ENCODE data around the gene CACNA2D4.
"Not testable (repeated sequence)": the region's sequence is repeated elsewhere in the genome, so short reads cannot be mapped to it uniquely, and the experiment has no call there.

The CACNA2D4 gene, protein sequence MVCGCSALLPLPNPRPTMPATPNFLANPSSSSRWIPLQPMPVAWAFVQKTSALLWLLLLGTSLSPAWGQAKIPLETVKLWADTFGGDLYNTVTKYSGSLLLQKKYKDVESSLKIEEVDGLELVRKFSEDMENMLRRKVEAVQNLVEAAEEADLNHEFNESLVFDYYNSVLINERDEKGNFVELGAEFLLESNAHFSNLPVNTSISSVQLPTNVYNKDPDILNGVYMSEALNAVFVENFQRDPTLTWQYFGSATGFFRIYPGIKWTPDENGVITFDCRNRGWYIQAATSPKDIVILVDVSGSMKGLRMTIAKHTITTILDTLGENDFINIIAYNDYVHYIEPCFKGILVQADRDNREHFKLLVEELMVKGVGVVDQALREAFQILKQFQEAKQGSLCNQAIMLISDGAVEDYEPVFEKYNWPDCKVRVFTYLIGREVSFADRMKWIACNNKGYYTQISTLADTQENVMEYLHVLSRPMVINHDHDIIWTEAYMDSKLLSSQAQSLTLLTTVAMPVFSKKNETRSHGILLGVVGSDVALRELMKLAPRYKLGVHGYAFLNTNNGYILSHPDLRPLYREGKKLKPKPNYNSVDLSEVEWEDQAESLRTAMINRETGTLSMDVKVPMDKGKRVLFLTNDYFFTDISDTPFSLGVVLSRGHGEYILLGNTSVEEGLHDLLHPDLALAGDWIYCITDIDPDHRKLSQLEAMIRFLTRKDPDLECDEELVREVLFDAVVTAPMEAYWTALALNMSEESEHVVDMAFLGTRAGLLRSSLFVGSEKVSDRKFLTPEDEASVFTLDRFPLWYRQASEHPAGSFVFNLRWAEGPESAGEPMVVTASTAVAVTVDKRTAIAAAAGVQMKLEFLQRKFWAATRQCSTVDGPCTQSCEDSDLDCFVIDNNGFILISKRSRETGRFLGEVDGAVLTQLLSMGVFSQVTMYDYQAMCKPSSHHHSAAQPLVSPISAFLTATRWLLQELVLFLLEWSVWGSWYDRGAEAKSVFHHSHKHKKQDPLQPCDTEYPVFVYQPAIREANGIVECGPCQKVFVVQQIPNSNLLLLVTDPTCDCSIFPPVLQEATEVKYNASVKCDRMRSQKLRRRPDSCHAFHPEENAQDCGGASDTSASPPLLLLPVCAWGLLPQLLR

DNA sequence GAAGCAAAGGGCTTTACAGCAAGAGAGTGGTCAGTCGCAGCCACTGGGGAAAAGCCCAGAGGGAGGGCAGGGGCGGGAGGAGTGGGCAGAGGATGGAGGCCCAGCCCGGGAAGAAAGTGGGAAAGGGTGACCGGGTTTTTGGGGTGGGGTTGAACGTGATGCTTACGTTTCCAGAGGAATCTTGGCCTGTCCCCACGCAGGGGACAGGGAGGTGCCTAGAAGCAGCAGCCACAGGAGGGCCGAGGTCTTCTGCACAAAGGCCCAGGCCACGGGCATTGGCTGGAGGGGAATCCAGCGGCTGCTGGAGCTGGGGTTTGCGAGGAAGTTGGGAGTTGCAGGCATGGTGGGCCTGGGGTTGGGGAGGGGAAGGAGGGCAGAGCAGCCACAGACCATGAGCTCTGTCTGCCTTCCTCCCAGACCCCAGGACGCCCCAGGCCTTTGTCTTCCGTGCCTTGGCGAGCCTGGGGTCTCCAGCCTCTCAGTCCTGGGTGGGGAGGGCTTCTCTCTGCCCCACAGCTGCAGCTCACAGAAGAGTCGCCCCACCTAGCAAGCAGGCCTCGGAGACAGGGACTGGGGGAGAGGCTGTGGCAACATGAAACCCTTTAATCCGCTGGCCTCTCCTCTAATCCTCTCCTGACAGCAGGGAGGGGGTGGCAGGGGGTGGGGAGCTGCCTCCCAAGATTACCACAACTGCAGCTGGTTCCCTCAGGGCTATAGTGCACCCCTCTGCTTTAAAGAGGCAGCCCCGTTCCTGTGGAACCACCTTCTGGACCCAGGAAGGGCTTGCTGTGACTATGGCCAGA, at the start of gene CACNA2D4:
Gene CACNA2D4, minus strand, starts transcription at position 572 of the 803 bp plus-strand sequence. Its CDS starts 179 bp downstream, at position 393.
- peak; percentile 72 for DNase-seq

DNA sequence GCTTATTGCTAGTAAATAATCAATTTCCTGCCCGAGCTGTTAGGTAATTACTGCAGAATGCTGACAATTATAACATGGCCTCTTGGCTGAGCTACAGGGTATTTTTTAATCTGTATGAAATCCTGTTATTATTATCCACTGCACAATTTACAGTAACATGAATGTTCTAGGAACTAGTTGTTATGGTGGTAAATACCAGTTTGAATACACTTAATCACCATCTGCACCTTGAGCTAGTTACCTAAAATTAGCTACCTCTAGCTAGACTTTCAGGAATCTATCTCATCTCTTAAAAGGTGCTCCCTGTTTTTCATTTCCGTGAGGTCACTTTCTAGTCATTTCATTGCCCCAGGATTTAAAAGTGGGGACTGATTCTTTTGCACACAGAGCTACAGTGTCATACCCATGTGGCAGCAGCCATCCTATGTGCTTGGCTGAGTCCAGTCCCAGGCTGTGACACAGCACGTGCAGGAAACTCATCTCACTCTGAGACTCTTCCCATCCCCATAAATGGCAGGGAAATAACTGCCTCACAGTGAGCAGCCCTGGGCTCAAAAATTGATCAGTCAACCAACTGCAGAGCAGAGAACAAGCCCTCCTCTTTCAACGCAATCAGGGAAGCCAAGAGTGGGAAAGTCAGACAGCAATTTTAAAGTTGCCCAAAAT, 48.2 kb upstream of the CACNA2D4 start:
- no peak for DNase-seq

DNA sequence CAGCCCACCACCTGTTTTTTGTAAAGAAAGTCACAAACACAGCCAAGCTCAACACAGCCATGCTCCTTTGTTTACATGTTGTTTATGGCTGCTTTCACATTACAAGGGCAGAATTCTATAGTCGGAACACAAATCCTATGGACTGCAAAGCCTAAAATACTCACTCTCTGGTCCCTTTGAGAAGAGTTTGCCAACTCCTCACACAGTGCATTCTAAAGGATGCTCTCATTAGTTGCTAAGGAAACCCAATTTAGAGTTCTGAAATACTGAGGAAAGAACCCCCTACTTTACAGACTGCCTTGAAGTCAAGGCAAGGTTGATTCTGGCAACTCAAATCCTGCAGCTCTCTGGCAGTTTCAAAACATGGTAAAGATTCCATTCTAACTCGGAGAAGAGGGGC, 47.5 kb upstream of the CACNA2D4 start:
- no peak for DNase-seq

DNA sequence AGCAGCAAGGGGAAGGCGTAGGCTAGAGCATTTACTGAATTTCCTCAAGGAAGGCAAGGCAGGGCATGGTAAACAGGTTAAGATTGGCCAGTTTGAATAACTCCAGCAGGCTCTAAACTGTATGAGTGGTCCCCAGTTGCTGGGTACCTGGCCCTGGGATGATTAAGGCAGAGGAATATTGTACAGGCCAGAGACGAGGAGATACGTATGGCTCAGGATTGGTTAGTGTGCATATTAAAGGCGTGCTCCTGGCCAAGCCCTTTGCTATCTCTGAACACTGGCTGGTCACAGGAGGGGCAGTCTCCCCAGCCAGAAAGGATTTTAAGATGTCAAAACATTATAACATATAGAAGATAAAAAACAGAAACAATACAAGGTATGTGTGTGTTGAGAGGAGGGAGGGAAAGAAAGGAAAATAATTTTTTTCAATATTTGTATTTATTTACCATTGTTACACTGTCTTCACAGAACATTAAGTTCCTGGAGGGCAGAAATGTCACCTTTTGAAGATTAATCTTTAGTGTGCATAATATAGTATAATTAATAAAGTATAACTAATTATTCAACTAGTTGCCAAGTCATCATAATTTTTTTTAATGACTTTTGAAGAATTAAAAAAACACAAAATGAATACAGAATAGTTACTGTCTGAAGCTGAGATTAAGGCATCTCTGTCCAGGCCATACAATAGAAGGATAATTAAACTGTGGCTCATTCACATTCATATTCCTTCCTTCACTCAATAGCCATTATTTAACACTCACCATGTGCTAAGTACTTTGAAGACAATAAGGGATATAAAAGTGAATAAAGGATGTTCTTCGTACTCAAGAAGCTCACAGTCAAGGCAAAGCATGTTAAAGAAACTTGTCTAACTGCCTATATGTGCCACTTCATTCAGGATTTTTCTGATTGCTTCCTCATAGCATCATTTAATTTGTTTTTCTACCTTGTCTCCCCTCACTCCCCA, 43.9 kb upstream of the CACNA2D4 start:
- DNase-seq: peak; percentile 66

DNA sequence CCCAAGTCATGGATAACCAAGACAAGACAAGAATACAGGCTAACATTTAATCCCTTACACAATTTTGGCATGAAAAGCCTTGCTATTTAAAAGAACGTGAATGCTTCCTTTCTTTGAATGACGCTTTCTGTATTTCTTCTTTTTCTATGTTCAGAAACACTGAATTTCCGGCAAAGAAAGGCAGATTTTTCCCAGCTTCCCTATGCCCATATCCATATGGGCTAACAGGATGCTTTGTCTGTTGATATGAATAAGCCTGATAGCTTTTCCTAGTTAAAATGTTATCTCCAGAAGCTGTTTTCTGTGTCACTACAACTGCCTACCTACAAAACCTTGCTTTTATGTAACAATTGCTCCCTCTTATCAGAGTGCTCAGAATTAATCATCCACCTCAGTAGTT, 38.3 kb upstream of the CACNA2D4 start:
- no peak for DNase-seq

DNA sequence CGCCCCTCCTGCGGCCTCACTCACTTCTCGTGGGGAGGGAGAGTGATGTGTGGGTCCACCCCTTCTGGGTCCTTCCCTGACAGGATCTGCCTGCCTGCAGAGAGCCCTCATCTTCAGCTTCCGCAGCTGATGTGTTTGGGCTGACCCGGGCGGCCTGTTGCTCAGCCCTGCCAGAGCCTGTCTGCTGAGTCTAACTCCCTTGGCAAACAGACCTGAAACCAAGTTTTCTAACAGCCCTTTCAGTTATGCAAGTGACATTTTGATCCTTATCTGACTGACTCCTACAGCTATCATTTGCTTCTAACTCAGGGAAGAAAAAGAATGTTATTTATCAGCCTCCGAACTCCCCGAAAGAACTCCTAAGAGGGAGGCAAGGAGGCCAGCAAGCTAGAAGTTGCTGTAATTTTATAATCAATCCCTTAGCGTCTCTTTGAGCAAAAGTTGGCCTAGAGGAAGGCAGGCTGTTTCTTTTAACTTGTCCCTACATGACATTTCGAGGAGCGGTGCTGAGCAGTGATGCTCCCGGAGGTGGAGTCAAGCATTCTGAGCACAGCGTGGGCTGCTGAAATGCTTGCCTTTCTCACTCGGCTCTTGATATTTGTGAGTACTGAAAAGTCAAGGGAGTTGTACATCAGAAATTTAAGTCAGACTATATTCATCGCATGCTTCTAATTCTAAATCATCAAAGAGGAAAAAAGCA, 31.5 kb upstream of the CACNA2D4 start:
- DNase-seq: no peak

DNA sequence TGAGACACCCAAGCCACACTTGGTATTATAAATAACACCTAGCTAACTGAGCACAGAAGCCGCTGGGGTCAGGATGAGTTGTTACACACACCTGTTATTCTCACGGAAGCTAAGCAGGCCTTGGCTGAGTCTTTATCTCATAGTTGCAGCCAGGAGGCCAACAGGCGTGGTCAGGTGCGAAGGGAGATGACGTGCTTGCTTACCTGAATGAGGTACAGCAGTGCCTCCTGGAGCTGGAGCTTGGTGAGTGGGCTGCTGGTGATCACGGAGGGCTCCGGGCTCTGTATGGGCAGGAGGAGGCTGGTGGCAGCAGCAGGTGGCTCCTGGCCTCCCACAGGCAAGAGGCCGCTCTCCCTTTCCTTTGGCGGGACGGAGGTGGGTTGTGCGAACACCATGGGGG, 30.4 kb upstream of the CACNA2D4 start:
- no peak for DNase-seq

DNA sequence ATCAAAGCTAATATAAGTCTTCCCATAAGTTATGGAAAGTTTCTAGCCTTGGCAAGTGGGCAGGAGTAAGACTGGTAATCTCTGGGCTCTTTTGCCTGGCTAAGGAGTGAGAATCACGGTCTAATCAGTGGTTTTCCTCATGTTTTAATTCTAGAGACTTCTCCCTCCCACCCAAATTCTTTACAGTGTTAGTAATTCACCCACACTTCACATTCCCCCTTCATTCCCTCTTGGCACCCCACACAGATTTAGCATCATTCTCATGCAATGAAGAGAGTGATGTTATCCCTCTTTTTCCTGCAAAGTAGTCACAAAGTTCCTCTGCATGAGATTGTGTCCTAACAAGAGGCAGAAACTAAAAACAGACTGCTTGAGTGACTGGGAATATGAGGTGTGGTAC, 28.6 kb upstream of the CACNA2D4 start:
- no peak for DNase-seq

DNA sequence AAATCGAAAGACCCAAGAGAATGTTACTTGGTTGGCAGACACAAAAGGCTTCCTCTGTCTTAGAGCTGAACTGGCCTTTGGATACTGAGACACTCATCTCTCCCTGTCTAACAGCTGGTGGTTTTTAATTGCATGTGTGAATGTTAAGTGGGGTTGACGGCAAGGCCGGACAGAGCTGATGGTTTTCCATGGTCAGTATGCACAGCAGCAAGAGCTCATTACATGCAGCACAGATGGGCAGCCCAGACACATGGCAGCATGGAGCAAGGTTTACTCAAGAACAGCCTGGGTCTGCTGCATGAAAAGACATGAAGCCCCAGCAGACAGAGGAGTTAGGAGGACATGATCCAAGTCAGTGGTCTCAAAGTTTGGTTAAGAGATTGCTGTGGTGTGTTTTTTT, 27.8 kb upstream of the CACNA2D4 start:
- DNase-seq: no peak

DNA sequence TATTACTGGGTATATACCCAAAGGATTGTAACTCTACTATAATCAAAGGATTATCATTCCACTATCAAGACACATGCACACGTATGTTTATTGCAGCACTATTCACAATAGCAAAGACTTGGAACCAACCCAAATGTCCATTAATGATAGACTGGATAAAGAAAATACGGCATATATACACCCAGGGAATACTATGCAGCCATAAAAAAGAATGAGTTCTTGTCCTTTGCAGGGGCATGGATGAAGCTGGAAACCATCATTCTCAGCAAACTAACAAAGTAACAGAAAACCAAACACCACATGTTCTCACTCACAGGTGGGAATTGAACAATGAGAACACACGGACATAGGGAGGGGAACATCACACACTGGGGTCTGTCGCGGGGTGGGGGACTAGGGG, 27.1 kb upstream of the CACNA2D4 start:
- DNase-seq: not testable (repeated sequence)

DNA sequence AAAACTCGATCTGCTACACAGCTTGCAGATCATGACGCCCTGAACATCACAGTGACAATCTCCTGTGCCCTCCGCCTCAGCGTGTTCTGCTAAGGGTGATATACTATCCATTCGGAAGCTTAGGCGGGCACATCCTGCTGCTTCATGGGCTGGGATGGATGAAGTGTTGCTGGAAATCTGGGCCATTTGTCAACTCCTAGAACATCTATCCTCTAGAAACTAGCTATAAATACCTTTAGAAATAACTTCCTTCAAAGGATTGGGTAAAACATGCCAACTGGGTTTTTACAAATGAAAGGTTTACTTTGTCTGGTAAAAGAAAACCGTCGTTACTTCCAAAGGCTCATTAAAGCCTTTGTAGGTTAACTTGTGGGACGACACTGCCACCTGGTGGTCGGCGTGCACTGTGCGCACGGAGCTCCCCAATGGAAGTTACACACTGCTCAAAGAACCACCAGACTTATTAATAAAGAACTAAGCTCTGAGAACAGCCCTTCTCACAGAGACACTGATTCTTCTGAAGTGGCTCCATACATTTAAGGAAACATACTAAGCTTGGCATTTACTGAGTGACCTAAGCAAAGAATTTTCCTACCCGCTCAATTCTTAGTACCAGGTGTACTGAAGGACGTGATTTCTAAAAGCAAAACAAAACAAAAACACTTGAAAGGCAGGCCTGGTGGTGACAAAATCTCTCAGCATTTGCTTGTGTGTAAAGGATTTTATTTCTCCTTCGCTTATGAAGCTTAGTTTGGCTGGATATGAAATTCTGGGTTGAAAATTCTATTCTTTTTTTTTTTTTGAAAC, 21.6 kb upstream of the CACNA2D4 start:
- peak; percentile 83 for DNase-seq

DNA sequence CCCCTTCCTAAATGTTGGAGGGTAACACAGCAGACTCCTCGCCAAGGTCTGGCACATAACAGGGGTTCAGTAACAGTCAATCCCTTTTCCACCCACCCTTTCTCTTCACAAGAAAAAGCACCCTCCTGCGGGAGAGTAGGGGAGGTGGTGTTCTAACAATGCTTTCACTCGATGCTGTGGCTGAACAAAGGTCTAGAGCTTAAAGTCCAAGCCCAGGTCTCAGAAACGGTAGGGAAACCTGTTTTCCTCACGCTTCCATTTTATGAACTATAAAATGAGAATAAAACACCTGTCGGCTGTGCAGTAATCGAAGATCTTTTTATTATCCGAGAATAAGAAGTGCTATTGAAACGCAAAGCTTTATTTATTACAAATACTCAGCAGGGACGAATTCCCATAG, 20.9 kb upstream of the CACNA2D4 start:
- no peak for DNase-seq

DNA sequence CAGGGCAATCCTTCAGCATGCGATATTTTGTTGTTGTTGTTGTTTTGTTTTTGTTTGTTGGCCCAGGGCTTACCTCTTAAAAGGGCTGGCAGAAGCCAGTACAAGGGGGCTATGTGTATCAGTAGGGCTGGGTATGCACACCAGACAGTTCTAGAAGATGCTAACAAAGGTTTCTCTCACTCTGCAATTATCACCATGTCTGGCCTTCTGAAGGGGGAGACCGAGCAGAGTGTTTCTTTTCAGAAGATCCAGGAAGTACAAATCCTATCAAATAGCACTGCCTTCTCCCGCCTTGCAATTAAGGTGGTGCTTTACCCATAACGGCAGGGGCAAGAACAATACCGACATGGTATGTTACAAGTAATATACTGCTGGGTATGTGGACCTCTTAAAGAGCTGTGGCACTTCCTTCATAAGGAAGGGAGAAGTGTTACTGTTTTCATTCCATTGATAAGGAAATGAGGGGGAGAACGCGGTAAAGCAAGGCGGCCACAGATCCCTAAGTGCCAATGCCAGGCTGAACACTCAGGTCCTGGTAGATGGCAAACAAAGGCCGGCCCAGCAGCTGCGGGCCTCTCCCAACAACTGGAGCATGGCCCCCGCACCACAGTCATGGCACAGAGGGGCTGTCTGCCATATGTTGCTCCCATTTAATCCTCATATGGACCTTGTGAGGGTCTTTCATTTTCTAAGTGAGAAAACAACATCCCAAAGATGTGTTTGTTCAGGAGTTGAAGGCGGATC, 19.2 kb upstream of the CACNA2D4 start:
- DNase-seq: no peak

DNA sequence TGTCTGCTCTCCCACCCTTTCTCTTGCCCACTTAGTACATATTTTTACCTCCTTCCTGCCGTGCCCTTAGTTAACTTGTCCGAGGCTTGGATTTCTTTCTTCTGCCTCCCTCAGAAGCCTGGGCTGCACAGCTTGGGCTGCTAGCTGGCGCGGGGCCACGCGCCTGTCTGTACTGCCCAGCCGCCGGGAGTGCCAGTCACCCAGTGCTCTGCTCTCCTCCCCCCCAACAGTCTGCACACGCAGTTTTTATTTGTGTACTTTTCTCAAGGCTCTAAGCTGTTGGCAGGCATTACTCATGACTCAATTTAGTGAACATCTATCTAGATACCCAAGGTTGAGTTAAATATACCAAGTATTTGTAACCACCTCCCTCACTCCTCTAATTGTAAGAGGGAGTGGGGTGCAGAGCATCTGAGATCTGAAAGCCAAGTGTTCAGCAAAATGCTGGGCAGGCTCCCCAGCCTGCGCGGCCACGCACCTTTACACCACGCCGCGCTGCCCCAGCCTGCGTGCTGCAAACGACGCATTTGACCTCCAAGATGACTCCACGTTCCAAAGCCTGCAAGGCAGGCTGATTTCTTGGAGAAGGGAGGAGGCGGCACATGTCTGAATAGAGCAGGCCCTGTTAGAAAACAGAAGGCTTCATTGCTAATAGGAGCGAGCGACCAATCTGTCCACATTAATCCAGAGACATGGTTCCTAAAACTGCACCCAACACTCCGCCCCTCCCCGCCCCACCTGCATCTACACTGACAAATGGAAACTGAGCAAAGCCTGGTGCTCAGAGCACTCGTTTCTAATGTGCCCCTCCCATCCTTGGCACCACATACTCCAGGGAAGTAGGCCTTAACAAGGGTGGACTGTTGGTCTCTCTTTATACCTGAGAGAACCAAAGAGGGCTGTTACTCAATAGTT, 18.2 kb upstream of the CACNA2D4 start:
- DNase-seq: peak; percentile 57

DNA sequence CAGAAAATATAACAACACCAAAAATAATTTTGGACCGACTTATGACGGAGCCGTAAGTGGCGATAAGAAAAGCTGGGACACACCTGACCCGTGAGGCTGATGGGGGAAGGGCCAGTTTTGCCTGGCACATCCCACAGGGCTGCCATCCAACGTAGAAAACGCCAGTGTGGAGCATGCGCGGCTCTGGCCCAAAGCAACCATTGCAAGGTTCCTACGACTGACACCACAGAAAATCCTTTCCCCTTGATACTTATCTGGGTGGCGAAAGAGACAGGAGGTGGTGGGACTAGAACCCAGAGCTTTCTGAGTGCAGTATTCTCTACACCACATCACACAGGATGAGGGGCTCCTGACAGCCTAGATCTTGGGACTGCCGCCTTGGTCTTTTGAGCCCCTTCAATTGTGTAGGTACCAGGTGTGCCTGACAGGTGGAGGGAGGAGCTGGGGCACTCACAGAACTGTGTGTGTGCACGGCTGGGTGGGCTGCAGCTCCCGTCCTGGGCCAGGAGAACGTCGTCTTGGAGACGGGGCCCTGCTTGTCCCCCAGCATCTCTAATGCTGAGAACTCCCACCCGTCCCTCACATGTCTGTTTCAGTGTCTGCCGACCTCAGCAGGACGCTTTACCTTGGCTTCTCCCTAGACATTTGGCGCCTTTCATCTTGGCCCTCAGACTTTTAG, 17.4 kb upstream of the CACNA2D4 start:
- no peak for DNase-seq

DNA sequence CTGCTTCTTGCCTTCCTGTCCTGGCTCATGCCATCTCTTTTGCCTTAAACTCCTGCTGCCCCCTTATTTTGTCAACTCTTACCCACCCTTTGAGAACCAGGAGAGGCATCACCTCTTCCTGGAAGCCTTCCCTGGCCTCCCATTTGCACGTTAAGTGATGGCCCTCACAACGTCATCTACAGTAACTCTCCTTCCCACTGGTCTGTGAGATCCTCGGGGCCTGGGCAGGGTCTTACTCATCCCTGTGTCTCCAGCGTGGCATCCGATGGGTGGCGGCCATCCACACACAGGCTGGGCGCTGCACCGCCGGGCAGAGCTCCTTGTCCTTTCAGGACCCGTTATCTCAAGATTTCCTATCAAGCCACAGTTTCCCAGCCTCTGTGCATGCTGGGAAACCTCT, 16.8 kb upstream of the CACNA2D4 start:
- DNase-seq: no peak

DNA sequence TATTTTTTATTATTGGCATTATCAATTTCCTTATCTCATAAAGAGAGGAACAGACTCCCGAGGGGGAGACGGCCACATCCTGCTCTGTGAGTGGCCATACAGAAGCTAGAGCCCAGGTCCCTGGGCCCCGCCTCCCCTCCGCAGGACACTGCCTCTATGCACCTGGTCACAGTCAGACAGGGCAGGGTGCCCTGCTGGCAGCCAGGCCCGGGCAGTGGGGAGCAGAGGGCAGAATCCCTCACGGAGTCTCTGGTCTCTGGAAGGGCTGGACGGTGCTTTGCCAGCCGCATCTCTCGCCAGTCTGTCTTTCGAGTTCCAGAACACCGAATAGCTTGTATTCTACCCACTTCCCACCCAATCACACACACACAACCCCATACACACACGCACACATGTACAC, 16.4 kb upstream of the CACNA2D4 start:
- no peak for DNase-seq
